IPS-15b (cell line): ENCODE measurements around the gene LMTK3.

Experiments used
- H3K27me3 ChIP-seq: one replicate; pipeline ENCODE4 v1.6.1; 2013; ENCODE audit warnings: low read length; ENCODE audit not compliant: control insufficient read depth, insufficient read depth
- H3K36me3 ChIP-seq: one replicate; pipeline ENCODE4 v1.6.1; 2013; ENCODE audit warnings: low read length; ENCODE audit not compliant: control insufficient read depth, insufficient read depth
- H3K4me1 ChIP-seq: one replicate; pipeline ENCODE4 v1.6.1; 2013; ENCODE audit warnings: mild to moderate bottlenecking, low read length; ENCODE audit not compliant: control insufficient read depth, insufficient read depth
- H3K4me3 ChIP-seq: one replicate; pipeline ENCODE4 v1.5.1; 2013; ENCODE audit warnings: low read depth, low read length
- H3K9ac ChIP-seq: one replicate; pipeline ENCODE4 v1.6.1; 2013; ENCODE audit warnings: low read depth, mild to moderate bottlenecking, low read length
- H3K9me3 ChIP-seq: one replicate; pipeline ENCODE4 v1.6.1; 2013; ENCODE audit warnings: mild to moderate bottlenecking, low read length; ENCODE audit not compliant: control insufficient read depth, insufficient read depth

The LMTK3 gene

DNA sequence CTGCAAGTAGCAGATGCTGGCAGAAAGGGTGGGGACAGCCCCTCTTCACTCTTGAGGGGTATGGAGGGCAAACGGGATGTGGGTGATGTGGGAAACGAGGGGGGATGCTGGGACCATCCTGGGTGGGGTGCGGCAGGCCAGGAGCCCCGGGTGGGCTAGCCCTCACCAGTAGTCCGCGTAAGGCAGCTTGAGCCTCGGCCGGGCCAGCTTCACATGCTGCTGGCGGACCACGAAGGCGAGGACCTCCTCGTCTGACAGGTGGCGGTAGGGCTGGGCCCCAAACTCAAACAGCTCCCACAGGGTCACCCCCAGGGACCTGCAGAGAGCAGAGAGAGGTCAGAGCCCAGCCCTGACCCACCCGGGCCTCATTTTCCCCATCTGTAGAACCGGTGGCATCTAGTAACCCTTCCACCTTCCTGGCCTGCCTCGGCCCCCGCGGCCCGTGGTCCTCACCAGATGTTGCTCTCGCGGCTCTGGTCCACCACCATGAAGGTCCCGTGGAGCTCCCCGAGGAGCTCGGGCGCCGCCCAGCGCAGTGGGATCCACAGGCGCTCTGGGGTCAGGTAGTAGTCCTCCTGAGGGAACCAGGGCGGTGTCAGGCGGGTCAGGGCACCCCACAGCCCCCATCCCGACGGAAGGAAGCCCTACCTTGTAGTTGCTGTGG, 10.7 kb downstream of the LMTK3 start:
- Histone ChIP-seq H3K4me1 (no peaks in the 10 kb centered on the region), H3K27me3 (no peaks in the 10 kb centered on the region), H3K9me3 (no peaks in the 10 kb centered on the region), H3K9ac (peak overlapping the region; percentile 81), H3K36me3 (no peaks in the 10 kb centered on the region), H3K4me3 (peak overlapping the region; percentile 80)

- no peaks in the 10 kb centered on the region for H3K9me3 ChIP-seq
- no peaks in the 10 kb centered on the region for H3K36me3 ChIP-seq
- no peak overlapping the region for H3K9ac ChIP-seq
- H3K27me3 ChIP-seq: no peaks in the 10 kb centered on the region
- H3K4me1 ChIP-seq: no peaks in the 10 kb centered on the region
- no peak overlapping the region for H3K4me3 ChIP-seq
Measured at GRCh38 chr19:48499316-48500090, 12.1 kb downstream of the LMTK3 start.

DNA sequence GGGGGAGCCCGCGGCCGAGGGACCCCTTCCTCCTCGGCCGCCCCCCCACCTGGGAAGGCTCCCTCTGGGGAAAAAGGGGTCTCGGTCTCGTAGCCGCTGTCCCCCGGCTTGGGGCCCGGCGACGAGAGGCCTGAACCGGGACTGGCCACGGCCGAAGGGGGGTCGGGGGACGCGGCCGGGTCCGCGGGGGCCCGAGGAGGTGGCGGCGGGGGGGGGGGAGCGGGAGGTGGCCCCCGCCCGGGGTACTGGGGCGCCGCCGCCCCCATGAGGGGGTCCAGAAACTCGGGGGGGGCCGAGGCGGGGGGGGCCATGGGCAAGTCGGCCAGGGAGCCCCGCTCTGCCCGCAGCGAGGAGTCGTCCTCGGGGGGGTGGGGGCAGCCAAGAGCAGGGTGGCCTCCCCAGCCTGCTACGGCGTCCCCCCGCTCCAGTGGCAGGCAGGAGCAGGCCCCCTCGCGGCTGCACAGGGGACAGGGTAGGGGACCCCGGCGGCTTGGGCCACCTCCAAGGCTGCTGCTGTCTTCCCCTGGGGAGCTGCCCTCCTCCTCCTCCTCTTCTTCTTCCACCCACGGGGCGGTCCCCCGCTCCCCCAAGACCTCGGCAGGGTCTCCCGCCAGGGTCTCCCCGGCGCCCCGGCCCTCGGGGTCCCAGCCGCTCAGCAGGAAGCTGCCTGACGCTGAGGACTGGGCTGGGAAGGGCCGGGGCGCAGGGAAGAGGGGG, 12.9 kb downstream of the LMTK3 start:
- Histone ChIP-seq H3K4me3 (no peak overlapping the region), H3K9me3 (no peaks in the 10 kb centered on the region), H3K36me3 (no peaks in the 10 kb centered on the region), H3K27me3 (no peaks in the 10 kb centered on the region), H3K9ac (no peak overlapping the region), H3K4me1 (no peaks in the 10 kb centered on the region)

DNA sequence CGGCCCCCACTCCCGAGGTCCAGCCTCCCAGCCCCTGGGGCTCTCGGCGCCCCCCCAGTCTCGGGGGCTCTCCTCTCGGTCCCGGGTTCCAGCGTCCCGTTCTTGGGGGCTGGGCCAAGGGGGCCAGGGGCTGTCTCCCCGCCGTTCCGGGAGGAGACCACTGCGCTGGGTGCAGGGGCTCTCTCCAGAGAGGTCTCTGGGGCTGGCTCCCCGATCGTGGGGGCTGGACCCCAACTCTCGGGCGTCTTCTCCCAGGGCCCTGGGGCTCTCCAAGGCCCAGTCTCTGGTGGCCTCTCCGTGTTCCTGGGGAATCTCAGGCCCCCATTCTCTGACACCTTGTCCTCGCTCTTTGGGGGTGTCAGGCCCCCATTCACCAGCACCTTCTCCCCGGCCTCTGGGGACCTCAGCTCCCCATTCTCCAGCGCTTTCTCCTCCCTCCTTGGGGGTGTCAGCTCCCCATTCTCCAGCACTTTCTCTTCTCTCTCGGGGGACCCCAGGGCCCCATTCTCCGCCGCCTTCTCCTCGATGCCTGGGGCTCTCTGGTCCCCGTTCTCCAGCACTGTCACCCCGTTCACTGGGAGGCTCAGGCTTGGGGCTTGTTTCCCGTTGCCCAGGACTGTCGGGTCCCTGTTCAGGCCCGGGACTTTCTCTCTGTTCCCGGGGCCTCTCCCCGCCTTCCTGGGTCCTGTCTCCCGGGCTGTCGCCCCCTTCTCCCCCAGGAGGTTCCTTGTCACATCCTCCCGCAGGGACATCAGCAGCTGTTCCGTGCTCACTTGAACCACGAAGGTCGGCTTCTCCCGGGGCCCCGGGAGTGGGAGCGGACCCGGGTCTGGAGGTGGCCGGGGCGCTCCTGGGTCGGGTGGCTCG, 13.7 kb downstream of the LMTK3 start:
- Histone ChIP-seq H3K9ac (no peak overlapping the region), H3K4me3 (no peak overlapping the region), H3K9me3 (no peaks in the 10 kb centered on the region), H3K36me3 (no peaks in the 10 kb centered on the region), H3K4me1 (no peaks in the 10 kb centered on the region), H3K27me3 (no peaks in the 10 kb centered on the region)

DNA sequence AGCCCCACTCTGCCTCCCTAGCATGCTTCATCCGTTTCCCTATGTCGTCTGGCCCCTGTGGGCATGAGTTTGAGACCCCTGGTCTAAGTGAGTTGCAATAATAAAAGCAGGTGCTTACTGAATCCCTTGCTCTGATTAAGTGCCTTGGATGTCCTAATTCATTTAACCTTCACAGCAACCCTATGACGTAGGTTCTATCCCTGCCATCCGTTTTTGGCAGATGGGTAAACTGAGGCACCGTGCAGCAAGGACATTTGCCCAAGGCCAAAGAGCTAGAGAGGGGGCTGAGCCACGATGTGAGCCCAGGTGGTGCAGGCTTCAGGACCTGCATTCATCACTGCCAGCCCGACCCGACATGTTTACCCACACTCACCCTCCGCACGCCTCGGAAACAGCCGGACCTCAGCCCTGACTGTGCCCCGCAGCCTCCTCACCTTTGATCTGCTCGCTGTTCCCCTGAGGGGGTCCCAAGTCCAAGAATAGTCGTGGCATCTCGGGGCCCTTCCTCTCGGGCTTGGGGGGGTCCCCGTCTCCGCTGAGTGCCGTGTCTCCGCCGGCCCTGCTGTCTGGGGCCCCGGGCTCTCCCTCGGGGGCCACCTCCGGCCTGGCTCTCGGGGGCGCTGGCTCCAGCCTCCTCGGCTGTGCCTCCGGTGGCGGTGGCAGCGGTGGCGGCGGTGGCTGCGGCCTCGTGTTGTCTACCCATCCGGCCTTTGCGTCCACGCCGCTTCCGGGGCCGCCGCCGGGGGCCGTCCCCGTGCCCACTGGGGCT, 14.5 kb downstream of the LMTK3 start:
- Histone ChIP-seq H3K4me1 (no peaks in the 10 kb centered on the region), H3K36me3 (no peaks in the 10 kb centered on the region), H3K4me3 (no peak overlapping the region), H3K27me3 (no peaks in the 10 kb centered on the region), H3K9me3 (no peaks in the 10 kb centered on the region), H3K9ac (no peak overlapping the region)

DNA sequence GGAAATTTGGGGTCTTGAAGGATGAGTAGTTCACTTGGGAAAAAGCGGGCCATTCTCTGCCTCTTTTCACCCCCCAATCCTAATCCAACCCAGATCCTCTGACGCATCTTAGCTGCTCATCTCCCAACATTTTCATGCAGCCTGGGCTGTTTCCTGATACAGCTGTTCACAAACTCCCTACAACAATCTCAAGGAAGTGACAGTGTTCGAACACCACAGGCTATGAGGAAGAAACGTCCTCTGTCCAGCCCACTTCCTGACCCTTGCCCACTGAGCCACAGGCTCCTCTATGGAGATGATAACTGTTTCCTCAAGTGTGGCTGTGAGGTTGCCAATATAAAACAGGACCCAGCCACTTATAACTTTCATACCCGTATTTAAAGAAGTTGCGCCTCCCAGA, 16.2 kb downstream of the LMTK3 start:
- Histone ChIP-seq H3K27me3 (no peaks in the 10 kb centered on the region), H3K36me3 (no peaks in the 10 kb centered on the region), H3K9ac (no peak overlapping the region), H3K9me3 (no peaks in the 10 kb centered on the region), H3K4me1 (peaks cover 2% of the 10 kb centered on the region), H3K4me3 (no peak overlapping the region)

DNA sequence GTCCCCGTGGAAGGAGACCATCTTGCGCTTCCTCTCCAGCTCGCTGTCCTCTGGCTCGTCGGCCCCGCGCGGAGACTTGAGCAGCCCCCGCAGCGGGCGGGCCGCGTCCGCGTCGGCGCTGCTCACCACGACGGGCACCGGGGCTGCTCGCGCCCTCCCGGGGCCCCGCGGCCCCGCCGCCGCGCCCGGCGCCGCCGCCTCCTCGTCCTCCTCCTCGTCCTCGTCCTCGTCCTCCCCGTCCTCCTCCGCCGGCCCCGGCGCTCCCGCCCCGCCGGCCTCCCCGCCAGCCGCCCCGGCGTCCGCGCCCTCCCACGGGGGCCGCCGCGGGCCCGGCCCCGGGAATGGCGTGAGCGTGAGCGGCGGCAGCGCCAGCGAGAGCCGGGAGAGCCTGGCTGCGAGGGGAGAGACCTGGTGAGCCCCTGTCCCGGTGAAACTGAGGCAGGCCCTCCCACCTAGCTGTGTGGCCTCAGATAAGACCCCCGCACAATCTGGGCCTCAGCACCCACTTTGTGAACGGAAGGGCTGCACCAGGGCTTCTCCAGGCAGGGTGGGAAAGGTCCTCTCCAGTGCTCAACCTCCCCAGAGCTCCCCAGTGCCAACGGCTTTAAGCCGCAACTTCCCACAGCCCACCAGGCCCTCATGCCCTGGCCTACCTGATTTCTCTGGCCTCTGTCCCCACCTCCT, 17.8 kb downstream of the LMTK3 start:
- Histone ChIP-seq H3K27me3 (no peaks in the 10 kb centered on the region), H3K4me3 (peak overlapping the region; percentile 62), H3K9ac (peak overlapping the region; percentile 83), H3K9me3 (no peaks in the 10 kb centered on the region), H3K4me1 (peaks cover 6% of the 10 kb centered on the region), H3K36me3 (no peaks in the 10 kb centered on the region)

DNA sequence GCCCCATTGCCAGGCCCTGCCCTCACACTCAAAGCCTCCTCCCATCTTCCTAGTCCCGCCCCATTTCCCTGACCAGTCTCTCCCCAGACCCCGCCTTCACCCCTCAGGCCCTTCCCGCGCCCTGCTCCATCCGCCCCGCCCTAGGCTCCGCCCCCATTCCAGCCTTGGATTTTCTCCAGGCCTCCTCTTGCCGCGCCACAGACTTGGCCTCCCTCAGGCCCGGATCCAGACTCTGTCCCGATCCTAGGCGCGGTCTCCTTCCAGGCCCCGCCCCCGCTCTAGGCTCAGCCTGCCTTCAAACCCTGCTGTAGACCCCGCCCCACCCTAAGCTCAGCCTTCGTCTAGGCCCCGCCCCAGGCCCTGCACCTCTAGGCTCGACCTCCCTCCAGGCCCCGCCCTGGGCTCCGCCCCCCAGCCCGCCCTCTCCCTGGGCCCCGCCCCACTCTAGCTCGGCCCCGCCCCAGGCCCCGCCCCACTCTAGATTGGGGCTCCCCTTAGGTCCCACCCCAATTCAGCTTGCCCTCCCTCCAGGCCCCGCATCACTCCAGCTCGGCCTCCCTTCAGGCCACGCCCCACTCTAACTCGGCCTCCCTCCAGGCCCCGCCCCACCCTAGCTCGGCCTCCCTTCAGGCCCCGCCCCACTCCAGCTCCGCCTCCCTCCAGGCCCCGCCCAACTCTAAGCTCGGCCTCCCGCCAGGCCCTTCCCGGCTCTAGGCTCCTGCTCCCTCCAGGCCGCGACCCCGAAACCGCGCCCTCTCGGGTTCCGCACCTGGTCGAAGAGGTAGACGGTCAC, 18.5 kb downstream of the LMTK3 start:
- Histone ChIP-seq H3K4me3 (peak overlapping the region; percentile 59), H3K27me3 (no peaks in the 10 kb centered on the region), H3K9me3 (no peaks in the 10 kb centered on the region), H3K36me3 (no peaks in the 10 kb centered on the region), H3K9ac (no peak overlapping the region), H3K4me1 (peaks cover 6% of the 10 kb centered on the region)

GRCh38 chr19:48491793-48492123, 19.9 kb downstream of the LMTK3 start:
- H3K9me3 ChIP-seq: no peaks in the 10 kb centered on the region
- peaks cover 2% of the 10 kb centered on the region for H3K36me3 ChIP-seq
- H3K27me3 ChIP-seq: no peaks in the 10 kb centered on the region
- peak overlapping the region; percentile 60 for H3K4me3 ChIP-seq
- no peak overlapping the region for H3K9ac ChIP-seq
- H3K4me1 ChIP-seq: peaks cover 6% of the 10 kb centered on the region
